Caki2 (cell line): ENCODE data around the gene SP7. TPM values are rescaled to one million over a fixed set of nuclear protein-coding genes. Genes with fewer than 3 reads are reported as not detected.
"Not testable (repeated sequence)": the region's sequence is repeated elsewhere in the genome, so short reads cannot be mapped to it uniquely, and the experiment has no call there.

Experiments used
- DNase-seq: peaks from one replicate; pipeline ENCODE4 v3.0.0-alpha.2; 2015; ENCODE audit warnings: low read depth
- in situ Hi-C: cut with HindIII; loops from 2 replicates; pipeline ENCODE4 v1.10.0; 2016; ENCODE audit warnings: low sequenced_read_pairs, low pct_unique_long_range_greater_than_20kb, mixed read lengths
- total RNA-seq: library from RNA; depleted of rRNA; stranded (reverse); fragments of >200 nt; shearing (Covaris generic); gene quantifications from 2 replicates; pipeline ENCODE4 v1.2.3, GENCODE V29; 2014; ENCODE audit warnings: low replicate concordance

The SP7 gene
- total RNA-seq, 1 experiment from 2014 or later = not detected

- DNase-seq = peak; percentile 86
- in situ Hi-C loops = no loop called here
Observed at GRCh38 chr12:53352331-53353256, 16.4 kb upstream of the SP7 start.

- in situ Hi-C loops = loop anchor here (10.0 kb wide), 1 partner anchor 77 kb away; the partner anchor contains the start of gene AMHR2
- DNase-seq = no peak
Observed at GRCh38 chr12:53347905-53348304, 11.8 kb upstream of the SP7 start.

GRCh38 chr12:53346491-53346890, 10.3 kb upstream of the SP7 start:
- DNase-seq = no peak
- in situ Hi-C loops = loop anchor here (10.0 kb wide), 1 partner anchor 78 kb away; the partner anchor contains the start of gene AMHR2

- DNase-seq = no peak
- in situ Hi-C loops = loop anchor here (10.0 kb wide), 1 partner anchor 79 kb away; the partner anchor contains the start of gene AMHR2
Observed at GRCh38 chr12:53345486-53346188, 9.5 kb upstream of the SP7 start.

- in situ Hi-C loops = loop anchor here (10.0 kb wide), 1 partner anchor 80 kb away; the partner anchor contains the start of gene AMHR2
- peak; percentile 74 for DNase-seq
Observed at GRCh38 chr12:53344824-53345485, 8.8 kb upstream of the SP7 start.

GRCh38 chr12:53344487-53344823, 8.3 kb upstream of the SP7 start:
- no peak for DNase-seq
- in situ Hi-C loops = loop anchor here (10.0 kb wide), 1 partner anchor 80 kb away; the partner anchor contains the start of gene AMHR2

GRCh38 chr12:53343969-53344368, 7.8 kb upstream of the SP7 start:
- in situ Hi-C loops = loop anchor here (10.0 kb wide), 1 partner anchor 81 kb away; the partner anchor contains the start of gene AMHR2
- DNase-seq = no peak

- in situ Hi-C loops = loop anchor here (10.0 kb wide), 1 partner anchor 81 kb away; the partner anchor contains the start of gene AMHR2
- DNase-seq = no peak
Observed at GRCh38 chr12:53343449-53343848, 7.3 kb upstream of the SP7 start.

- no peak for DNase-seq
- in situ Hi-C loops = loop anchor here (10.0 kb wide), 1 partner anchor 84 kb away; the partner anchor contains the start of gene AMHR2
Observed at GRCh38 chr12:53340398-53340797, 4.2 kb upstream of the SP7 start.

- in situ Hi-C loops = no loop called here
- no peak for DNase-seq
Observed at GRCh38 chr12:53338916-53339315, 2.8 kb upstream of the SP7 start.

GRCh38 chr12:53338017-53338416, 1.9 kb upstream of the SP7 start:
- DNase-seq = no peak
- in situ Hi-C loops = no loop called here

- DNase-seq = no peak
- in situ Hi-C loops = no loop called here
Observed at GRCh38 chr12:53334822-53335221, 1.3 kb downstream of the SP7 start.

- in situ Hi-C loops = no loop called here
- DNase-seq = no peak
Observed at GRCh38 chr12:53333845-53334244, 2.3 kb downstream of the SP7 start.

GRCh38 chr12:53333289-53333688, 2.9 kb downstream of the SP7 start:
- DNase-seq = no peak
- in situ Hi-C loops = no loop called here

- DNase-seq = no peak
- in situ Hi-C loops = no loop called here
Observed at GRCh38 chr12:53332744-53333143, 3.4 kb downstream of the SP7 start.

GRCh38 chr12:53332339-53332738, 3.8 kb downstream of the SP7 start:
- DNase-seq, in situ Hi-C loops: not testable (repeated sequence)

GRCh38 chr12:53330671-53331070, 5.5 kb downstream of the SP7 start:
- DNase-seq = no peak
- in situ Hi-C loops = no loop called here

- in situ Hi-C loops = no loop called here
- DNase-seq = no peak
Observed at GRCh38 chr12:53328043-53328435, 8.1 kb downstream of the SP7 start.
